H1 (cell line): ENCODE results near the gene SLMAP. TPM values are rescaled to one million over a fixed set of nuclear protein-coding genes. Genes with fewer than 3 reads are reported as not detected.

Experiments
- CTCF ChIA-PET: fragments of 300-600 bp; sonication (Branson Sonifier 250); formaldehyde crosslinking; loops from one replicate; lab custom pipeline; 2021; ENCODE audit not compliant: partially characterized antibody; lab: Charles Lee
- POLR2A ChIA-PET: fragments of 300-600 bp; sonication (Branson Sonifier 250); formaldehyde crosslinking; loops from one replicate; lab custom pipeline; 2021; ENCODE audit warnings: inconsistent platforms; ENCODE audit not compliant: partially characterized antibody; lab: Charles Lee
- DNase-seq, 2 experiments: peaks; one replicate each; pipeline versions ENCODE4 v3.0.0 to v3.0.0-alpha.2; 2010 to 2022; ENCODE audit warnings: low spot score in 2 of 2, low read depth in 1 of 2, mixed read lengths in 1 of 2
- FAIRE-seq: peaks from 2 replicates; lab custom pipeline; 2011; peaks lifted over from hg19 to GRCh38; lab: Jason Lieb, UNC
- H2AFZ ChIP-seq: 2 replicates; pipeline ENCODE4 v1.8.1; 2012; ENCODE audit warnings: low read length, inconsistent platforms
- H2AK5ac ChIP-seq: 2 replicates; pipeline ENCODE4 v1.6.1; 2013; ENCODE audit warnings: low read depth, low read length
- H2BK120ac ChIP-seq: replicated peaks from 2 replicates; pipeline ENCODE3; 2013; ENCODE audit warnings: low read depth, low read length, inconsistent platforms
- H2BK12ac ChIP-seq: 2 replicates; pipeline ENCODE4 v1.6.1; 2013; ENCODE audit warnings: low read depth, low read length
- H2BK15ac ChIP-seq: 2 replicates; pipeline ENCODE4 v1.6.1; 2013; ENCODE audit warnings: low read length
- H2BK20ac ChIP-seq: 2 replicates; pipeline ENCODE4 v1.6.1; 2013; ENCODE audit warnings: low read length
- H2BK5ac ChIP-seq: 2 replicates; pipeline ENCODE4 v1.6.1; 2013; ENCODE audit warnings: low read depth, low read length
- H3K14ac ChIP-seq: 2 replicates; pipeline ENCODE4 v1.6.1; 2013; ENCODE audit warnings: inconsistent platforms; ENCODE audit not compliant: insufficient read length
- H3K18ac ChIP-seq: 2 replicates; pipeline ENCODE4 v1.6.1; 2013; ENCODE audit warnings: low read length; ENCODE audit errors: extremely low read depth
- H3K23ac ChIP-seq: 2 replicates; pipeline ENCODE4 v1.6.1; 2013; ENCODE audit warnings: inconsistent platforms; ENCODE audit not compliant: insufficient read length
- H3K23me2 ChIP-seq: 2 replicates; pipeline ENCODE4 v1.6.1; 2013; ENCODE audit warnings: low read depth, low read length
- H3K27ac ChIP-seq: 2 replicates; pipeline ENCODE4 v1.6.1; 2011; ENCODE audit warnings: low read depth, low read length, inconsistent platforms
- H3K27me3 ChIP-seq, 4 experiments: replicated peaks in 1 of 4; 1 replicate in 1 of 4; 2 replicates in 3 of 4; pipeline versions ENCODE4 v1.6.1 to v1.8.1; 2011 to 2013; ENCODE audit warnings: low read length in 3 of 4, mild to moderate bottlenecking in 3 of 4, inconsistent platforms in 2 of 4, mixed read lengths in 2 of 4, moderate library complexity in 1 of 4; ENCODE audit not compliant: control insufficient read depth in 3 of 4, insufficient read depth in 3 of 4; ENCODE audit errors: extremely low read depth in 1 of 4
- H3K36me3 ChIP-seq, 4 experiments: 2 replicates each; pipeline versions ENCODE4 v1.6.1 to v1.8.1; 2011 to 2013; ENCODE audit warnings: mild to moderate bottlenecking in 4 of 4, low read length in 3 of 4, moderate library complexity in 2 of 4, control low read depth in 1 of 4, inconsistent platforms in 1 of 4; ENCODE audit not compliant: insufficient read depth in 4 of 4, control insufficient read depth in 2 of 4
- H3K4ac ChIP-seq: replicated peaks from 2 replicates; pipeline ENCODE3; 2013; ENCODE audit warnings: low read length, low read depth, mixed read lengths, inconsistent platforms; ENCODE audit not compliant: insufficient read length
- H3K4me1 ChIP-seq, 4 experiments: replicated peaks in 1 of 4; 1 replicate in 1 of 4; 2 replicates in 3 of 4; pipeline versions ENCODE4 v1.6.1 to v1.8.1; 2011 to 2013; ENCODE audit warnings: low read length in 3 of 4, inconsistent platforms in 2 of 4, mixed read lengths in 1 of 4; ENCODE audit not compliant: insufficient read depth in 4 of 4, control insufficient read depth in 3 of 4
- H3K4me2 ChIP-seq, 2 experiments: 2 replicates each; pipeline versions ENCODE4 v1.6.1 to v1.8.1; 2011 to 2013; ENCODE audit warnings: low read depth in 2 of 2, low read length in 2 of 2, control low read depth in 1 of 2, inconsistent platforms in 1 of 2, mild to moderate bottlenecking in 1 of 2; ENCODE audit not compliant: insufficient read depth in 1 of 2
- H3K4me3 ChIP-seq, 4 experiments: fragments of 200-600, 300-600 bp in 1 of 4; sonication (generic), shearing (Covaris generic), sonication (Bioruptor Twin) in 1 of 4; 2 replicates each; pipeline versions ENCODE4 v1.5.1 to v1.8.1; 2011 to 2016; ENCODE audit warnings: low read length in 4 of 4, low read depth in 3 of 4, control low read depth in 2 of 4, inconsistent platforms in 2 of 4, mild to moderate bottlenecking in 2 of 4, mixed read lengths in 1 of 4, moderate library complexity in 1 of 4; ENCODE audit not compliant: insufficient read depth in 2 of 4; ENCODE audit errors: extremely low read depth in 1 of 4
- H3K56ac ChIP-seq: replicated peaks from 2 replicates; pipeline ENCODE3; 2013; ENCODE audit warnings: low read depth, mild to moderate bottlenecking, mixed read lengths, low read length, inconsistent platforms; ENCODE audit not compliant: insufficient read length
- H3K79me1 ChIP-seq: 2 replicates; pipeline ENCODE4 v1.6.1; 2013; ENCODE audit warnings: low read depth, low read length, control low read depth
- H3K79me2 ChIP-seq, 2 experiments: 2 replicates each; pipeline versions ENCODE4 v1.6.1 to v1.8.1; 2012 to 2013; ENCODE audit warnings: low read length in 2 of 2, mild to moderate bottlenecking in 2 of 2, inconsistent platforms in 1 of 2; ENCODE audit not compliant: insufficient read depth in 2 of 2, control insufficient read depth in 1 of 2
- H3K9ac ChIP-seq, 4 experiments: replicated peaks in 1 of 4; 1 replicate in 1 of 4; 2 replicates in 3 of 4; pipeline versions ENCODE4 v1.6.1 to v1.8.1; 2011 to 2013; ENCODE audit warnings: low read depth in 3 of 4, low read length in 3 of 4, control low read depth in 2 of 4, mild to moderate bottlenecking in 2 of 4, moderate library complexity in 2 of 4, inconsistent platforms in 1 of 4; ENCODE audit errors: extremely low read depth in 1 of 4
- H3K9me3 ChIP-seq, 2 experiments: 2 replicates each; pipeline versions ENCODE4 v1.6.1 to v1.8.1; 2012 to 2013; ENCODE audit warnings: mild to moderate bottlenecking in 2 of 2, moderate library complexity in 2 of 2, control low read depth in 1 of 2, inconsistent platforms in 1 of 2, low read depth in 1 of 2, low read length in 1 of 2, mixed read lengths in 1 of 2; ENCODE audit not compliant: insufficient read depth in 2 of 2
- H4K20me1 ChIP-seq, 2 experiments: replicated peaks in 1 of 2; 2 replicates each; pipeline versions ENCODE3 to v1.8.1; 2011 to 2013; ENCODE audit warnings: inconsistent platforms in 2 of 2, low read length in 2 of 2, mild to moderate bottlenecking in 1 of 2; ENCODE audit not compliant: insufficient read depth in 2 of 2, control insufficient read depth in 1 of 2
- H4K5ac ChIP-seq: 2 replicates; pipeline ENCODE4 v1.6.1; 2013; ENCODE audit warnings: low read length, low read depth, mixed read lengths, inconsistent platforms; ENCODE audit not compliant: insufficient read length
- H4K8ac ChIP-seq: 2 replicates; pipeline ENCODE4 v1.8.0; 2013; ENCODE audit warnings: mild to moderate bottlenecking, moderate library complexity, low read length, inconsistent platforms; ENCODE audit not compliant: insufficient read depth; ENCODE audit errors: extremely low read depth
- H4K91ac ChIP-seq: replicated peaks from 2 replicates; pipeline ENCODE3; 2013; ENCODE audit warnings: low read length, mixed read lengths, inconsistent platforms; ENCODE audit not compliant: insufficient read length
- ASH2L ChIP-seq: fragments of 200-600, 300-600 bp; sonication (generic); IDR thresholded peaks from one replicate; pipeline ENCODE4 v1.7.1; 2017; ENCODE audit warnings: low read length
- KDM4A ChIP-seq: IDR thresholded peaks from one replicate; pipeline ENCODE4 v1.7.1; 2012; ENCODE audit warnings: low read depth, mild to moderate bottlenecking, moderate library complexity, low read length, inconsistent platforms; ENCODE audit not compliant: severe bottlenecking
- MAFK ChIP-seq: IDR thresholded peaks from 2 replicates; pipeline ENCODE4 v1.6.1; 2012; ENCODE audit warnings: low read depth, mild to moderate bottlenecking, improper control_type of control experiment, low read length
- NRF1 ChIP-seq: IDR thresholded peaks from 2 replicates; pipeline ENCODE4 v1.6.1; 2011; ENCODE audit warnings: mild to moderate bottlenecking, low read depth, low read length, improper control_type of control experiment
- RBBP5 ChIP-seq: IDR thresholded peaks from 2 replicates; pipeline ENCODE4 v1.7.1; 2012; ENCODE audit warnings: low read depth, mild to moderate bottlenecking, inconsistent platforms, low read length, moderate library complexity, borderline replicate concordance
- SAP30 ChIP-seq: fragments of 300-600 bp; sonication (generic); IDR thresholded peaks from 2 replicates; pipeline ENCODE4 v1.7.1; 2012; ENCODE audit warnings: low read length, moderate library complexity, mild to moderate bottlenecking, inconsistent platforms; ENCODE audit not compliant: insufficient read depth, insufficient replicate concordance
- SIN3A ChIP-seq, 2 experiments: IDR thresholded peaks in 1 of 2; conservative IDR thresholded peaks in 1 of 2; 2 replicates each; pipeline ENCODE4 v1.6.1; 2011 to 2012; ENCODE audit warnings: low read length in 2 of 2, improper control_type of control experiment in 1 of 2, low read depth in 1 of 2, mild to moderate bottlenecking in 1 of 2
- SIX5 ChIP-seq: IDR thresholded peaks from 2 replicates; pipeline ENCODE4 v1.6.1; 2011; ENCODE audit warnings: mild to moderate bottlenecking, low read depth, low read length
- TAF1 ChIP-seq: IDR thresholded peaks from 2 replicates; pipeline ENCODE4 v1.6.1; 2011; ENCODE audit warnings: mild to moderate bottlenecking, low read depth, low read length
- TBP ChIP-seq: IDR thresholded peaks from 2 replicates; pipeline ENCODE4 v1.6.1; 2011; ENCODE audit warnings: low read depth, low read length, improper control_type of control experiment
- TEAD4 ChIP-seq: IDR thresholded peaks from 2 replicates; pipeline ENCODE4 v1.6.1; 2012; ENCODE audit warnings: low read depth, low read length, inconsistent platforms, mixed read lengths
- WGBS, 2 experiments: shearing (Covaris generic) in 1 of 2; methylation state at CpG; one replicate each; pipeline versions ENCODE4 v1.1.6 to v1.1.7; 2013 to 2015; ENCODE audit warnings: low lambda C conversion rate in 2 of 2, mixed read lengths in 2 of 2, inconsistent platforms in 1 of 2, low coverage in 1 of 2, missing lambda C conversion rate in 1 of 2; ENCODE audit not compliant: insufficient replicate concordance in 2 of 2, insufficient coverage in 1 of 2, insufficient read length in 1 of 2; ENCODE audit errors: extremely low coverage in 1 of 2, missing lambda C conversion rate in 1 of 2; 5-methylcytosine and 5-hydroxymethylcytosine counted together
- polyA plus RNA-seq, 7 experiments: library from polyadenylated mRNA; depleted of rRNA in 3 of 7; stranded (reverse) in 5 of 7; unstranded in 2 of 7; fragments of >200 nt in 5 of 7; fragments of 200-250 nt in 2 of 7; gene quantifications; 1 replicate in 5 of 7; 2 replicates in 1 of 7; 4 replicates in 1 of 7; pipeline versions ENCODE4 v1.2.1 to v1.2.3, GENCODE V29; 2011 to 2013; ENCODE audit warnings: missing spikeins in 2 of 7, mixed read lengths in 2 of 7
- total RNA-seq: library from RNA; stranded (reverse); fragmentation: NEBNext Ultra II Directional; extraction: Animal tissue kit (Norgen Biotek cat#: 25700); gene quantifications from 2 replicates; pipeline ENCODE4 v1.2.1, GENCODE V29; 2021
- TF ChIP-seq, protein P1 (sequence below): IDR thresholded peaks from 2 replicates; pipeline ENCODE4 v1.6.1; 2012; ENCODE audit warnings: inconsistent platforms
- TF ChIP-seq, protein P2 (sequence below): IDR thresholded peaks from 2 replicates; pipeline ENCODE4 v1.6.1; 2011; ENCODE audit warnings: low read depth, mild to moderate bottlenecking, low read length; ENCODE audit not compliant: insufficient read depth

Gene SLMAP
- total and polyA plus RNA-seq, 2 of the 8 experiments (the other 6 are each of a cell fraction or from before 2014, with no cell fraction given), result 13.6 to 70.4 TPM

DNA sequence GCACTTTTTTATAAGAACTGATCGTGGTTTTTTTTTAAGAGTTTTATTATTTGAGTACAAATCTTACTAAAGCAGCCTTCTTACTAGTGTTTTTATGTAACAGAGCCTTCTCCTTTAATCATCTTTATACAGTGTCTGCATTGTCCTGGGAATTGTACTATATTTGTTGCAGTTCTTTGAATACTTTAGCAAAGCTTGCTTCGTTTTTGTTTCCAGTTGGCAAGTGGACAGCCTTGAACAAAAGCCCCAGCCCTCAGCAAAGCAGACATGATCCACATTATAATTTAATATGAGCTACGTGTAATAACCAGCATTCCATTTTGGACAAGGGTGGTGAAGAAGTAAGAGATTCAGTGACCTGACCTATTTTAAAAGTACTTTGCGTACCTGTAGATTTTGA lies 139.9 kb downstream of the SLMAP start:
- no peak overlapping the region for H3K9ac ChIP-seq
- no peak overlapping the region for H4K5ac ChIP-seq
- no peak overlapping the region for H3K4me3 ChIP-seq
- H2BK15ac ChIP-seq, result no peak overlapping the region
- ChIA-PET POLR2A (no interaction called here), CTCF (interaction anchor here (0.6 to 1.4 kb wide), 3 partner anchors 14 to 518 kb away, joined by 3 read pairs; no protein-coding TSS in a partner anchor)
- H2BK12ac ChIP-seq, result no peak overlapping the region
- no peaks in the 10 kb centered on the region for H4K20me1 ChIP-seq
- H3K4ac ChIP-seq, result no peak overlapping the region
- no peaks in the 10 kb centered on the region for H3K9me3 ChIP-seq
- H3K14ac ChIP-seq, result no peak overlapping the region
- H3K4me2 ChIP-seq, result no peak overlapping the region
- no peaks in the 10 kb centered on the region; a peak in 1 of 8 replicates for H3K36me3 ChIP-seq
- H2BK20ac ChIP-seq, result no peak overlapping the region
- no peak overlapping the region for H2AK5ac ChIP-seq
- no peaks in the 10 kb centered on the region for H3K27me3 ChIP-seq
- 91% methylated on average over 4 of the region's 4 CpGs; no CpG with 5 or more reads in 1 of the 2 experiments for WGBS, 2 experiments
- H3K4me1 ChIP-seq, result no peaks in the 10 kb centered on the region
- no peak overlapping the region for H2BK120ac ChIP-seq
- no peak overlapping the region for H2BK5ac ChIP-seq
- no peak for DNase-seq
- H4K91ac ChIP-seq, result no peak overlapping the region
- no peaks in the 10 kb centered on the region for H3K79me1 ChIP-seq
- no peak overlapping the region for H3K23ac ChIP-seq
- FAIRE-seq, result no peak
- no peak overlapping the region for H3K18ac ChIP-seq
- H3K23me2 ChIP-seq, result no peaks in the 10 kb centered on the region; the same call in 1 of the 2 replicates
- H4K8ac ChIP-seq, result no peak overlapping the region
- H3K79me2 ChIP-seq, result no peaks in the 10 kb centered on the region
- H3K27ac ChIP-seq, result no peak overlapping the region
- H2AFZ ChIP-seq, result no peak overlapping the region
- H3K56ac ChIP-seq, result no peak overlapping the region
- TF ChIP-seq TBP (no peak), TAF1 (no peak), ASH2L (no peak), MAFK (no peak), SAP30 (no peak), SIX5 (no peak), KDM4A (no peak), NRF1 (no peak), SIN3A (conservative IDR thresholded peaks at IDR 0.05 in 1 of 2, IDR thresholded peaks at IDR 0.05 in 1 of 2; ENCODE audit: low read depth in 1 of 2, low read length in 2 of 2) (no peak), RBBP5 (no peak), TEAD4 (no peak)
- TF ChIP-seq, protein P1, sequence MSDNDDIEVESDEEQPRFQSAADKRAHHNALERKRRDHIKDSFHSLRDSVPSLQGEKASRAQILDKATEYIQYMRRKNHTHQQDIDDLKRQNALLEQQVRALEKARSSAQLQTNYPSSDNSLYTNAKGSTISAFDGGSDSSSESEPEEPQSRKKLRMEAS, result no peak
- TF ChIP-seq, protein P2, sequence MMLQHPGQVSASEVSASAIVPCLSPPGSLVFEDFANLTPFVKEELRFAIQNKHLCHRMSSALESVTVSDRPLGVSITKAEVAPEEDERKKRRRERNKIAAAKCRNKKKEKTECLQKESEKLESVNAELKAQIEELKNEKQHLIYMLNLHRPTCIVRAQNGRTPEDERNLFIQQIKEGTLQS, result no peak
